Cerebellar nuclear complex (tissue), 1 donor: Measurements from ENCODE around the gene PGRMC2.

Source experiments
- DNase-seq, 2 experiments: peaks; one replicate each; lab custom pipeline; 2025; lab: John Stamatoyannopoulos, UW

Gene PGRMC2, protein sequence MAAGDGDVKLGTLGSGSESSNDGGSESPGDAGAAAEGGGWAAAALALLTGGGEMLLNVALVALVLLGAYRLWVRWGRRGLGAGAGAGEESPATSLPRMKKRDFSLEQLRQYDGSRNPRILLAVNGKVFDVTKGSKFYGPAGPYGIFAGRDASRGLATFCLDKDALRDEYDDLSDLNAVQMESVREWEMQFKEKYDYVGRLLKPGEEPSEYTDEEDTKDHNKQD

DNA sequence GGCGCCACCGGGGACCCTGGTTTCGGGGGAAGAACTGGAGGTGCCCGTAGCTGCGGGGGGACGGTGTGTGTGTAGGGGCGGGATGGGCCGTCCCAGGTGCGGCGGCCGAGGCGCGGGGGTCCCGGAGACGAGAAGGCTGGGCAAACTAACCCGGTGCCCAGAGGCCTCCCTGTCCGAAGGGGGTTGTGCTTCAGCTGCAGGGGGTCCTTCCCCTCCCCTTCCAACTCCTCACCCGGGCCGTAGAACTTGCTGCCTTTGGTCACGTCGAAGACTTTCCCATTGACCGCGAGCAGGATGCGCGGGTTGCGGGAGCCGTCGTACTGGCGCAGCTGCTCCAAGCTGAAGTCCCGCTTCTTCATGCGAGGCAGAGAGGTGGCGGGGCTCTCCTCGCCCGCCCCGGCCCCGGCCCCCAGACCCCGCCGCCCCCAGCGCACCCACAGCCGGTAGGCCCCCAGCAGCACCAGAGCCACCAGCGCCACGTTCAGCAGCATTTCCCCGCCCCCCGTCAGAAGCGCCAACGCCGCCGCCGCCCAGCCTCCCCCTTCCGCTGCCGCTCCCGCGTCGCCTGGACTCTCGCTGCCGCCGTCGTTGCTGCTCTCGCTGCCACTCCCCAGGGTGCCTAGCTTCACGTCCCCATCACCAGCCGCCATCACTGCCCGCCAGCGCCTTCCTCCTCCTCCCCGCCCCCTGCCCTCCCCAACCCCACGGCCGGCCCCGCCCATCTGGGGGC lies at the start of gene PGRMC2:
TSS of gene PGRMC2 (minus strand) at position 673 of the 730 bp plus-strand sequence. CDS start at position 650, 23 bp downstream.
- DNase-seq: no peak

DNA sequence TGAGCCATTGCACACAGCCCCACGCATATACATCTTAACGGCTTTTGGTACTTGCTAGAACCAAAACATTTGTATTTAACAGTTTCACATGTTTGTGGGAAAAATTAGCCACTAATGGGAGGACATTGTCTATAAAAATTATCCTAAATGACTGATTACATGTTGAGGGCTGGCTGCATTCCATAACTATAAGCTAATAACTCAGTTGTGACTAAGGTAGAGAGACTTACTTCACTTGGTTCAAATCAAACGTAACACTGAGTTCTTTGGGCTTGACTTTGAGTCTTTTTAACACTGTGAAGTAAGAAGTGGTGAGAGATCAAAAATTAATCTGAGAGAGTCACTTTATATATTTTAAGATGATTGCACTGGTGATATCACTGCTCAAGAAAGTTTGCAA lies 47.9 kb upstream of the PGRMC2 start:
- DNase-seq: no peak

DNA sequence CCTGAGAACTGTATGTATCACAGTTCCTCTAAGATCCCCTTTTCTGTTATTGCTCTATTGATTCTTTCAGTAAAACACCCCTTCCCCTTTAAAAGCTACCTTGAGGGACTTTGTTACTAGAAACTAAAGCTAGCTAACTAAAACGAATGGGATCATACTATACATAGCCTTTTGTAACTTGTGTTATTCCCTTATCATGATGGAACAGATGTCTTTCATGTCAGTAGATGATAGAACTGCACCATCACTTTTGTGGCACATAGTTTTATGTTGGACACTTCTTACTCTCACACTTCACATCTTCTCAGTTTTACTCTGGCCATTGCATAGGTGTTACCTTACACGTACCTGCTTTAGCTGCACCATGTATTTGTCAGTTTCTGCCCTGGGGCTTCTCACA lies 46.6 kb upstream of the PGRMC2 start:
- no peak for DNase-seq

DNA sequence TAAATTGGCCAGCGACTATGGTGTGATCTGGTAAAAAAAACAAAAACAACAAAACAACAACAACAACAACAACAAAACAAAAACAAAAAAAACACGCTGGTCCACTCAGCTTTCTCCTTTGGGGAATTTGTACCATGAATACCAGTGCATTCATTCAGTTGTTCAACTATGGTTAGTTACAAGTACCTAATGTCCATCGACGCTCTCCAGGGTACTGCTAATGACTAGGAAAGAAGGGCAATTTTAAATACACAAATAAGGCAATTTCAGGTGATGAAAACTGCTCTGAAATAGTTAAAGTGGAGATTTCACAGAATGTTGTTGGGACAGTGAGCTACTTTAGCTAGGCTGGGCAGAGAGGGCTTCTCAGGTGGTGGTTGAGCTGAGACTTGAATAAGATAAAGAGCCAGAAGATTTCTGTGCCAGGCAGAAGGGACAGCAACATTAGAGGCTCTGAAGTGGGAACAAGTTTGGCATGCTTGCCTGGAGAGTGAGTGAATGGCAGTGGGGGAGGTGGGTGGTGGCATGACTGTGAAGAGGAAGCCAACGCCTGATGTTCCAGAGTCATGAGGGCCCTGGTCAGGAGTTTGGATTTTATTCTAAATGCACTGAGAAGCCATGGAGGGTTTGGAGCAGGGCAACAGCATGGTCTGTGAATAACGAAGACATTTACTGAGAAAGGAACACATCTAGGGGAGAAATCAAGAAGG lies 45.9 kb upstream of the PGRMC2 start:
- DNase-seq: no peak

DNA sequence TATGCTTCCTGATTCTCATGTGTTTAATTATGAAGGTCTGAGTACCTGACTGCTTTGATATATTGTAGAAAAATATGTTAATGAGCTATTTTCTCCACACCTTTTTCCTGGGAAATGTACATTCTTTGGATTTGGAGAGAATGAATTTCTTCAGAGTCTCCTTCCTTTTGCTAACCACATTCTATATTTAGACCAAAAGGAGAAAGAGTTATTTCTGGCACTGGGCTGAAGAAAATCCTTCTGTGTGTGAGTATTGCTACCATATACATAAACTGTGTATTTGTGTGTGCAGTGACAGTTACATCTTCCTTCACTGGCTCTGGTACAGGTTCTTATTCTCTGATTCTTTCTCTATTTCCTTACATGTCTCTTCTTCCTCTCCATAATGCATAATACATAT lies 44.5 kb upstream of the PGRMC2 start:
- DNase-seq: no peak

DNA sequence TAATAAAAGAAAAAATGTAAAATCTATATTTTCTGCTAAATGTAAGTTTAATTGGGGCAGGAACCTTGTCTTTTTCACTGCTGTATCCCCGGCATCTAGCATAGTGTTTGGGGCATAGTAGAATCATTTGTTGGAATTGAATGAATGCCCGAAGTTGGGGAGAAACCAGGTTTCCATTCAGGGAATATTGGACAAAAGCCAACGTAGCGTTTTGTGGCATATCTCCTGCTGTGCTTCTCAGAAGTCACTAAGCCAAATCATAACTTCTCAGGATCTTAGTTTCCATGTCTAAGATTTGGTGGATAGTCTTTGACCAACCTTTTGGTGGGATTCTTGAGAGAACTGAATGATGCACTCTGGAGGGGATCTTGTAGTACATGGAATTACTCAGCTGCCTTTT lies 42.0 kb upstream of the PGRMC2 start:
- DNase-seq: no peak

DNA sequence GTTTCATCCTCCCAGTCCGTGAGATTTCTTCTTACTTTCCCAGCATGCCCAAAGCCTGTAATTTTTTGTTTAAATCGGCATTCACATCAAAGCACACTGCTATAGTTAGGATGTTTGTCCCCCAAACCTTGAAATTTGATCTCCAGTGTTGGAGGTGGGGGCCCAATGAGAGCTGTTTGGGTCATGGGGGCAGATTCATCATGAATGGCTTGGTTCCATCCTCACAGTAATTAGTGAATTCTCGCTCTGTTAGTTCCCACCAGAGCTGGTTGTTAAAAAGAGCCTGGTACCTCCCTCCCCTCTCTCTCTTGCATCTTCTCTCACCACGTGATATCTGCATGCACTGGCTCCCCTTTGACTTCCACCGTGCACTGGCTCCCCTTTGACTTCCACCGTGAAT lies 40.5 kb upstream of the PGRMC2 start:
- no peak for DNase-seq

DNA sequence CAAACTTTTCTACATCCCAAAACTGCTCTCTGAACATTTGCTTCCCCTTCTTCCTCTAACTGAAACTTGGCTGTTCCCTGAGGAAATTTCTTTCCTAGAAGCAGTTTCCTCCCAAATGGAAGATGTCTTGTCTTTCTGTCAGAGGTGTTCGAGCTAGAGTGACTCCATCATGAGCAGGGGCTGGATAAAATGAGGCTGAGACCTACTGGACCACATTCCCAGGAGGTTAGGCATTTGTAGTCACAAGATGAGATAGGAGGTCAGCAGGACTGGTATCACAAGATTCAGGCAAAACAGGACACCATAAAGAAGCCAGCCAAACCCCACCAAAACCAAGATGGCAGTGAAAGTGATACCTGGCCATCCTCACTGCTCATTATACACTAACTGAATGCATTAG lies 35.8 kb upstream of the PGRMC2 start:
- no peak for DNase-seq

DNA sequence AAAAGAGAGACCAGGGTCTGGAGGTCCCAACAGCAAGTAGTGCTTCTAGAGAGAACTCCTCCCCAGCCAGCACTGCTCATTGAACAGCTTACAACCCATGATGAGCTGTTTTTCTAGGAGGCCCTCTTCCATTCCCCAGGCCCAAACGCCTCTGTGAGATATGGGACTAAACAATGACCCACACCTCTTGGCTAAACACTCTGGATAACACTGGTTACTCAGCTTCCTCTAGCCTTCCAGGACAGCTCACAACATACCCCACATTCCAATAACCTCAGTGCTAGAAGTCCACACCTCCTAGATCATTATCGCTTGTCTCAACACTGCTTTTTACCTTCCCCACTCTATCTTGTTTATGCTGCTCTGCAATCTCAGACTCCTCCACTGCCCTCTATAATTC lies 35.4 kb upstream of the PGRMC2 start:
- no peak for DNase-seq

DNA sequence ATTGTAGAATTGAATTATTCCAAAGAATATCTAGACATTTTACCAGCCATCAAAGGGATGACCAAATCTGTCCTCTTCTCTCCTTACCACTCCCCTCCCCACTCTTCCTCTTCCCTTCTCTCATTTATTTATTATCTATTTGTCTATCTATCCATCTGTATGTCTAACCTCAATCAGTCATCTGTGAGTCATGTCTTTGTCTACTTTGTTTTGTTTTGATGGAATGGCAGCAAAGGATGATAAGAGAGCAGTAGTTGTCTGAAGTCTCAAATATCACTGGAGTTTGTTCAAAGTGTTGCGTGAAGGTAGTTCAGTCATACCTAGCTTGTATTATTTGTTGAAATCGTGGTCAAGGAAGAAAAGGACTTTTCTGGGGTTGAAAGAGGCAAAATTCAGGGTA lies 34.7 kb upstream of the PGRMC2 start:
- DNase-seq: no peak

DNA sequence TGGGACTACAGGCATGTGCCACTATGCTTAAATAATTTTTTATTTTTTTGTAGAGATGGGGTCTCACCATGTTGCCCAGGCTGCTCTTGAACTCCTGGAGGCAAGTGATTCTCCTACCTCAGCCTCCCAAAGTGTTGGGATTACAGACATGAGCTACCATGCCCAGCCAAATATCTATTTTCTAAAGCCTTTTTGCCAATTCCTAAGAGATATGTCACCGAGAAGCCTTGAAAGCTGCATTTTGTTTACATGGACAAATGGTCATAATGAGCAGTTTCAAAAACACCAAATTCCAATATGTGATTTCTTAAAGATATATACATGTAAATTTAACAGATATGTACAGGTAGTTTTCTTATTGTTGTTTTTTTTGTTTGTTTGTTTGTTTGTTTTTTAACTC lies 33.0 kb upstream of the PGRMC2 start:
- no peak for DNase-seq

DNA sequence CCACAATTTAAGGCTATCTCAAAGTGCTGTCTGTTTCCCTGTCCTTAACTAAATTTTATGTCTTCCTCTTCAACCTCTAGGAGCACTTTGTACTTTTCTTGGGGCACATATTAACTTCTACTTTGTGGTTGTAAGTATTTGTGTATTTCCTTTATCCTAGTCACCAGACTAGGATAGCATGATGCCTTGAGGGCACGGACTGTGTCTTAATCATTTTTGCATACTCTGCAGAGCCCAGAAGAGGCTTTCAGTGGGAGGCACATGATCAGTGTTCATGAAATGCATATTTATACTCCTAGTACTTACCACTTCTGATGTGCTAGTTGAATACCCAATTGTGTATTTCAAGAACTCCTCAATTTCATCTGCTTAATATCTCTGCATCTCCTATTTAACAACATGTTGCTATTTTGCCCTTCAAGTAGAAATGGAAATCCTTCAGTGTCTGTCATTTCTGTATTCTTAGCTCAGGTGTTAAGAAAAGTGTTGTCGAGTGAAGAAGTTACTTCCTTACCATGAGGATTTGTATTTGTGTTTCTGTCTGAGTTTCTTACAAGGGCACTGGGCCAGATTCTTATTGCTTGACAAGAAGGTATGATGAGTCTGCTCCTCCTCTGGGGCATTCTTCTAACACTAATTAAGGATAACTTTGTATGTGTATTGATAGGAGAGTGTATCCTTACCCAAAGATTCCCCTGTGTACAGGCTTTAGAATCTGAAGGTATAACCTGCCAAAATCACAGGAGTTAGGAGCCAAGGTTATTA lies 28.3 kb upstream of the PGRMC2 start:
- no peak for DNase-seq

DNA sequence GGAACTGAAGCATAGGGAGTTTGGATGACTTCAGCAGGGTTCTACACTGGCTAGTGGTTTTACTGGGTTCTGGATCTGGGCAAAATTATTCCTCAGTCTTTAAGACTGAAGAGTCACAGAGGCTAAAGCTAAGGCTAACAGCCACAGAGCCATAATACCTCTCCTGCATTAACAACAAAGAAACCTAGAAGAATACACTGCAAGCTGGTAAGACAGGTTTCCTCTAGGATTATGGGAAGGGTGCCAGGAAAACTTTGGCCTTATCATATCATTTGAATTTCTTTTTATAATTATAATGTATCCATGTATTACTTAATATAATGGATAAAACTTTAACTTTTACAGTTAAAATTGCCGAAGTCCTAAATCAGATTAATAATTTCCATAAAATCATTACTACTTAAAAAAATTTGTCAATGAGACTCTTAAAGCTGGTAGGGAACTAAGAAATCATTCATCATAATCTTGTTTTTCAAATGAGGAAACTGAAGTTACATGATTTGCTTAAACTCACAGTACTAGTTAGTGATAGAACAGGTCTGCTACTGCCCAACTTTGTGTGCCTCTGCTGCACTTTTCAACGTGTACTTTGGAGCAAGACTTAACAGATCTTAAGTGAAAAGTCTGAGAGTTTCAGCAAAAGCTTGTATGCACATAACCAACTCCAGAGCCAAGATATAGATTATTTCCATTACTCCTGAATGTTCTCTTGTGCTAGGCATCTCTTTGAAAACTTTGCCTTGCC lies 24.2 kb upstream of the PGRMC2 start:
- no peak for DNase-seq

DNA sequence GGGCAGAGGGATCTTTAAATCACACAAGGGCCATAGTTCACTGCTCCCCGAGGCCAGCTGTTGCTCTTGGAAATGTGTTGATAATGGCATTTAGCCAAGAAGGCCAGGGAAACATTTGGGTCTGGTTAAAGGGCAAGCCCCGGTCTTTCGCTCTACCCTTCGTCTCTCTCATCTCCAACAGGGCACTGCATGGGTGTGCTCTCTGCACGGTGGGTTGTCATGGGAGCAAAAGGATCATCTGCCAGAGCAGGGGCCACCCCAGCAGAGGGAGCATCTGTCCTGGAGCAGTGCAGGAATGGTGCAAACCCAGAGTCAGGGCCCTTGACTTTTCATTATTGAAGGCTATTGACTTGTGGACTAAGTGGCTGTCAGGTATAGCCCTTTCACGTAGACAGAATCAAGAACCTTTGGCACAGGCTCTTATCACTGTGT lies 22.7 kb upstream of the PGRMC2 start:
- DNase-seq: no peak

DNA sequence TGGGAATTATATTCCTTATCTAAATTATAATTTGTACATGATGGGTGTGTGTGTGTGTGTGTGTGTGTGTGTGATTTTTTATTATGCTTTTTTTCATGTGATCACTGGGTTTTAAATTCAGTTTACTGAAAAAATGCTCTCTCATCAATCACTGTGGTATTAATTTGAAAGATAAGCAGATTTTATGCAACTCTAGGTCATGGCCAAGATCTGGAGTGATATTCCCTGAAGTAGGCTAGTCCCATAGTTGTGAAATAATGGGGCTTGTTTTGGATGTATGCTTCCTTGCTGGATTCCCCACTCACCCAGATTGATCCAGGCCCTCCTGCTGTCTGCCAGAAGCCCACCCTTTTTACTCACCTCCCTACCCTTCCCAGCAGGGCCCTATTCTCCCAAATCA lies 22.0 kb upstream of the PGRMC2 start:
- no peak for DNase-seq

DNA sequence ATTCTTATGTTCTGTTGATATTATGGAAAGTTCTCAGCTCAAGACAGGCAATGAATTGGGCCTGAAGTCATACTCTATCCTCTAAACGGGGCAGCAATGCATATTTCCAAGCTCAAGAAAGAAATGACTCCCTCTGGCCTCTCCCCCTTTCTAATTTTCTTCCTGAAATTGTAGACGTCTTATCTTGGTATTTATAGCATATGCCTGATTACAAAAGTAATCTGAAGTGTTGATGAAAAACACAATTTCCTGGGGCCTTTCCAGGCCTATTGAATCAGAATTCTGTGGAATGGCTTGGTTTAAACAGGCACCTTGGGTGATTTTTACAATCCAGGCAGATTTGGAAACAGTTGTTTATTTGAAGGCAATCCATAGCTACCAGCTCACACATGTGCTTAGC lies 21.4 kb upstream of the PGRMC2 start:
- no peak for DNase-seq

DNA sequence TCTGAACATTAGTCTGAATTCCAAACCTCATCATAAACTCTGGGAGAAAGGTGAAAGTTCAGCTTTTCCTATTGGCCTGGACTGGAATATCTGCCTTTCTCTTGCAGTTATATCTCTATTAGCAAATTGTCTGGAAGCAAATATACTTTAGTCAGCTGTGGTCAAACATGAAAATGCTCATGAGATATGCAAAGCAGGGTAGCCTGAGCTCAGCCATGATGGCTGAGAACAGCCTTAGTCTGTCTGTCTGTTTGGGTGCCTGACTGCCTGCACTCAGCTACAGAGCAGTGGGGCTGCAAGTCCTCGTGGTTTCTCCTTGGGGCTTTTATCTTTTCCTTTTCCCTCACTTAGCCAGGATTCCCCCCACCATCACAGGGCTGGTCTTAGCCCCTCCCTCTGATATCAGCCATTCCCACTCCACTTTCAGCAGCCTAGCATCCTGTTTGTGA lies 19.5 kb upstream of the PGRMC2 start:
- no peak for DNase-seq

DNA sequence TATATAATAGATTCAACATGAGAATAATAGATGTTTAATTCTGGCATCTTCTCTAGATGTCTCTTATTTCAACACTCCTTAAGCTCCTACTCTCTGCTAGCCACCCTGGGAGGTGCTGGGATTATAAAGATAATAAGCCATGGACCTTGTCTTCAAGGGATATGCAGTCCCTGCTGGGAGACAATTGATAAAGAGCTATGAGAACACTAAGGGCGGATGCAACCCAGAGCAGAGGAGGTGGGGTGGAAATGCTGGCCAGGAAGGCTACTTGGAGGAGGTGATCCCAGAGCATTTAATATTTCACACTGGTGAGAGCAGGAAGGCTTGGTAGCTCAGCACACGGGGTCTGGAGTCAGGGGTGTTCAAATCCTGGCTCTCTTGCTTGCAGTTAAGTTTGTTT lies 18.3 kb upstream of the PGRMC2 start:
- no peak for DNase-seq

DNA sequence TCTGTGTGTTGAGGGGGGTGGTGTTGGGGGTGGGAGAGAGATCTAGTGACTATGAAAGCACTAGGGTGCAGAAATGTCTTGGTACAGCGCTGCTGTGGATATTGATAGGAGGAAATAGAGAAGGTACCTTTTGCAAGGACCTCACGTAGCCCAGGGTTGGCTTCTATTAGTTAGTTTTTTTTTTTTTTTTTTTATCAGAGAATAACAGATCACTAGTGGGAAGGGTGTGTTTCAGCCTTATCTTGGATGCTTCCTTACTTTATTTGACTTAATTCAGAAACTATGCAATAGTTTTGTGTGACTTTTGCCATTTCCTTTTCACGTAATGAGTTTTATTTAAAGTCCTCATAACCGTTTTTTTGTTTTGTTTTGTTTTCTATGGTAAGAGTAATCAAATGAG lies 16.4 kb upstream of the PGRMC2 start:
- DNase-seq: no peak

DNA sequence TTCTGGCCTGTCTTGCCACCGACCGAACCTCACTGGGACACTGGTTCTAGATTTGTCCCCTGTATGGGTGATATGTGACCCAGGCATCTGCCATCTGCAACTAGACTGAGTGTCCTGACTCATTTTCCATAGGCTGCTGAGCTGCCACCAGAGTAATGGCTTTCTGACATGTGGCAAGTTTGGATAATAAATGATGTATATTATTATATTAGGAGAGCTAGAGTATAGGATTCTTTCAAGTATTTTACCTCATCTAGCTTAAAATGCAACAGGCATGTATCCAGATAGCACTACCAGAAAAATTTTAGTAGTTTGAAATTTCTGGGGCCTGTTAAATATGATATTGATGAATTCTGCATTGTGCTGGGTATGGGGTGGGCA lies 15.8 kb upstream of the PGRMC2 start:
- no peak for DNase-seq

DNA sequence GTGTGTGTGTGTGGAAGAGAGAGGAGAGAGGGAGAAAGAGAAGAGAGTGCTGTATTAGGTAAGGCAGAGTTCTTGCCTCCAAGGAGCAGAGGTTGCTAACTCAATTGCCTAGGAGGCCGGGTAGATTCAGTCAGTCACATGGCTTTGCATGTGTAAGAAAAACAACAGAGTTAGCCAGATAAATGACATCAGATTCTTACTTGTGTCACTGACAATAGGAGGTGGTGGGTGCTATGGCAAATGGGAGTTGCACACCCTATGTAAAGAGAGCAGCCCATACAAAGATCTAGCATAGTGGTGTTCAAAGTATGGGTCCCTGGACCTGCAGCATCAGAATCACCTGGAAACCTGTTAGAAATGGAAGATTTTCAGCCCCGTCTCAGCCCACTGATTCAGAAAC lies 14.4 kb upstream of the PGRMC2 start:
- DNase-seq: no peak

DNA sequence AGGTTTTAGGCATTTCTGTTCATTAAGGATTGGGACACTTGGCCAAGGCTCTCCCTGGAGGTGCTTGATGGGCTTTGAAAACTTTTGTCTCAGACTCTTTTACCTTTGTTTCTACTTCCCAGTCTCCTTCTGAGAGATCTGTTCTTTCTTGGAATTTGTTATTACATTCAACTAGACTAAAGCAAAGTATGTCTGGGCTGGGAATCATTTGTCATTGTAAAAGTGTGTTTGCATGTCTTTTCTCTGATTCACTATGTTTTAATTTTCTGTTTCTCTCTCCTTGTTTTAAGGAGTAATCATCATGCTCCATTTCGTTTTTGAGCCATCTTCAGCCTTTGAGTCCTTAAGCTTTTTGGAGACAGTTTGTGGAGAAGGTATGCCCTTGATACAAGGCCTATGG lies 12.2 kb upstream of the PGRMC2 start:
- no peak for DNase-seq
